Measurements from ENCODE around the gene RRAS.
A peak's percentile ranks its signal among the peaks of the same experiment; 100 is the strongest.

The RRAS gene

DNA sequence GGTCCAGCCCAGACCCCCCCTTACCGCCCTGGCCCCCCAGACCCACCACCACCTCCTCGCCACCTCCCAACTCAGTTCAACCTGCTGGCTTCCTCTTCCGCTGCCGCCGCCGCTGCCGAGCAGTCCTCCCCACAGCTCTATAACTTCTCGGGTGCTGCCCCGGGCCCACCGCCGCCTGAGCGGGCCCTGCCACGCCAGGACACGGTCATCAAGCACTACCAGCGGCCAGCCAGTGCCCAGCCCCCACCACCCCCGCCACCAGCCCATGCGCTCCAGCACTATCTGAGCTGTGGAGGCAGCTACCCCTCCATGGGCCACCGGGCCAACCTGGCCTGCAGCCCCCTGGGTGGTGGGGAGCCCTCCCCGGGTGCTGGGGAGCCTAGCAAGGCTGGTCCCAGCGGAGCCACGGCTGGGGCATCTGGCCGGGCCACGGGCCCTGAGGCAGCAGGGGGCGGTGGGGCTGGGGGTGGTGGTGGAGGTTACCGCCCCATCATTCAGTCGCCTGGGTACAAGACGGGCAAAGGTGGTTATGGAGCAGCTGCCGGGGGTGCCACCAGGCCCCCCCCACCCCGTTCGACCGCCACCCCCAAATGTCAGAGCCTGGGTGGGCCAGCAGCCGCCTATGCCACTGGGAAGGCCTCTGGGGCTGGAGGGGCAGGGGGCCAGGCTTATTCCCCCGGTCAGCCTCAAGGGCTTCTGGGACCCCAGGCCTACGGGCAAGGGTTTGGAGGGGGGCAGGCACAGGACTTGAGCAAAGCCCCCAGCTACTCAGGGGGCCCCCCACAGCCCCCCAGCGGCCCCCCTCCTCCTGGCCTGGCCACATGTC is 44.7 kb downstream of the RRAS start:
- TF ChIP-seq, protein P1, sequence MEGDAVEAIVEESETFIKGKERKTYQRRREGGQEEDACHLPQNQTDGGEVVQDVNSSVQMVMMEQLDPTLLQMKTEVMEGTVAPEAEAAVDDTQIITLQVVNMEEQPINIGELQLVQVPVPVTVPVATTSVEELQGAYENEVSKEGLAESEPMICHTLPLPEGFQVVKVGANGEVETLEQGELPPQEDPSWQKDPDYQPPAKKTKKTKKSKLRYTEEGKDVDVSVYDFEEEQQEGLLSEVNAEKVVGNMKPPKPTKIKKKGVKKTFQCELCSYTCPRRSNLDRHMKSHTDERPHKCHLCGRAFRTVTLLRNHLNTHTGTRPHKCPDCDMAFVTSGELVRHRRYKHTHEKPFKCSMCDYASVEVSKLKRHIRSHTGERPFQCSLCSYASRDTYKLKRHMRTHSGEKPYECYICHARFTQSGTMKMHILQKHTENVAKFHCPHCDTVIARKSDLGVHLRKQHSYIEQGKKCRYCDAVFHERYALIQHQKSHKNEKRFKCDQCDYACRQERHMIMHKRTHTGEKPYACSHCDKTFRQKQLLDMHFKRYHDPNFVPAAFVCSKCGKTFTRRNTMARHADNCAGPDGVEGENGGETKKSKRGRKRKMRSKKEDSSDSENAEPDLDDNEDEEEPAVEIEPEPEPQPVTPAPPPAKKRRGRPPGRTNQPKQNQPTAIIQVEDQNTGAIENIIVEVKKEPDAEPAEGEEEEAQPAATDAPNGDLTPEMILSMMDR (IDR thresholded peaks at IDR 0.05; ENCODE audit: insufficient read depth, low read length, poor library complexity, severe bottlenecking), result no peak
- no peak for TF ChIP-seq EZH2phosphoT487 (conservative IDR thresholded peaks at IDR 0.05; ENCODE audit: low read length)
- Histone ChIP-seq H3K27me3 (ENCODE audit: low read length) (no peaks in the 10 kb centered on the region), H3K9ac (ENCODE audit: low read length) (no peak overlapping the region), H4K20me1 (ENCODE audit: low read depth, low read length) (no peaks in the 10 kb centered on the region; the same call in 1 of the 2 replicates), H3K4me2 (ENCODE audit: low read depth, low read length, poor library complexity, severe bottlenecking) (no peak overlapping the region), H3K4me3 (ENCODE audit: insufficient read depth, low read length, poor library complexity, severe bottlenecking) (no peak overlapping the region), H3K9me2 (replicated peaks; ENCODE audit: insufficient read depth, low read length) (no peaks in the 10 kb centered on the region), H3K27ac (ENCODE audit: low read depth, low read length) (no peak overlapping the region), H3F3A (ENCODE audit: insufficient read depth) (peaks cover 25% of the 10 kb centered on the region), H2AFZ (ENCODE audit: low read depth, low read length, severe bottlenecking) (no peak overlapping the region), H3K36me3 (ENCODE audit: low read length) (peaks cover 2% of the 10 kb centered on the region; the same call in 1 of the 2 replicates), H3K79me2 (ENCODE audit: insufficient read depth, low read length) (peaks cover 38% of the 10 kb centered on the region), H3K9me3 (ENCODE audit: insufficient read depth, low read length) (no peaks in the 10 kb centered on the region)

DNA sequence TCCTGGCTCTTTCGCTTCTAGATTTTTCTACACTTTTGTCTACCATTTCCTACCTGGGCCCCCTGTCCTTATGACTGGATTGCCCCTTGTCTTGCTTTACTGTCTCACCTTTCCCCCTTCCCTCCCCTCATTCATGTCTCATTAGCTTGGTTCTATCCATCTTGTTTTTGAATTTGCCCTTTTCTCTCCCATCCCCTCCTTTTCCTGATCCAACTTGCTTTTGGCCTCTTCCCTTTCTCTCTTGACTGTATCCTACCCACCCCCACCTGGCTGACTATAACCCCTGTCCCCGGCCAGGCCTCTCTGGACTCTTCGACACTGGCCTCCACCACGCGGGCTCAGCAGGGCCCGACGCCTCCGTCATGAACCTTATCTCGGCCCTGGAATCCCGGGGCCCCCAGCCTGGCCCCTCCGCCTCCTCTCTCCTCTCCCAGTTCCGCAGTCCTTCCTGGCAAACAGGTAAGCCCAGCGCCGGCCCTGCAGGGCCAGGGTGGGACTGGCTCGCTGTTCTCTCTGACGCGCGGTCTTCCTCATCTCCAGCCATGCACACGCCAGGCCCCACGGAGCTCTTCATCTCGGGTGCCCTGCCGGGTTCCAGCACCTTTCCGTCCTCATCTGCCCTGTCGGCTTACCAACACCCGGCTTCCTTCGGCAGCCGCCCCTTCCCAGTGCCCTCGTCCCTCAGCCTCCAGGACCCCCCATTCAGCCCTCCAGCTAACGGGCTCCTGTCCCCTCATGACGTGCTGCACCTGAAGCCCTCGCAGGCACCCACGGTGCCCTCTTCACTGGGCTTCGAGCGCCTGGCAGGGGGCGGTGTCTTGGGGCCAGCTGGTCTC is 45.6 kb downstream of the RRAS start:
- TF ChIP-seq, protein P1 (IDR thresholded peaks at IDR 0.05; ENCODE audit: insufficient read depth, low read length, poor library complexity, severe bottlenecking), result no peak
- no peak for TF ChIP-seq EZH2phosphoT487 (conservative IDR thresholded peaks at IDR 0.05; ENCODE audit: low read length)
- no peaks in the 10 kb centered on the region for H3K27me3 ChIP-seq (ENCODE audit: low read length)
- 0 out of 2 replicates have a peak overlapping the region, but pooled peaks have one; percentile 36 for H3K27ac ChIP-seq (ENCODE audit: low read depth, low read length)
- H3F3A ChIP-seq (ENCODE audit: insufficient read depth), result peaks cover 29% of the 10 kb centered on the region
- H3K9ac ChIP-seq (ENCODE audit: low read length), result no peak overlapping the region
- H3K9me2 ChIP-seq (replicated peaks; ENCODE audit: insufficient read depth, low read length), result no peaks in the 10 kb centered on the region
- no peak overlapping the region for H3K4me3 ChIP-seq (ENCODE audit: insufficient read depth, low read length, poor library complexity, severe bottlenecking)
- peaks cover 2% of the 10 kb centered on the region; the same call in 1 of the 2 replicates for H3K36me3 ChIP-seq (ENCODE audit: low read length)
- H2AFZ ChIP-seq (ENCODE audit: low read depth, low read length, severe bottlenecking), result no peak overlapping the region
- peak overlapping the region; percentile 67 for H3K4me2 ChIP-seq (ENCODE audit: low read depth, low read length, poor library complexity, severe bottlenecking)
- H3K9me3 ChIP-seq (ENCODE audit: insufficient read depth, low read length), result no peaks in the 10 kb centered on the region
- H4K20me1 ChIP-seq (ENCODE audit: low read depth, low read length), result no peaks in the 10 kb centered on the region; the same call in 1 of the 2 replicates
- peaks cover 38% of the 10 kb centered on the region for H3K79me2 ChIP-seq (ENCODE audit: insufficient read depth, low read length)

DNA sequence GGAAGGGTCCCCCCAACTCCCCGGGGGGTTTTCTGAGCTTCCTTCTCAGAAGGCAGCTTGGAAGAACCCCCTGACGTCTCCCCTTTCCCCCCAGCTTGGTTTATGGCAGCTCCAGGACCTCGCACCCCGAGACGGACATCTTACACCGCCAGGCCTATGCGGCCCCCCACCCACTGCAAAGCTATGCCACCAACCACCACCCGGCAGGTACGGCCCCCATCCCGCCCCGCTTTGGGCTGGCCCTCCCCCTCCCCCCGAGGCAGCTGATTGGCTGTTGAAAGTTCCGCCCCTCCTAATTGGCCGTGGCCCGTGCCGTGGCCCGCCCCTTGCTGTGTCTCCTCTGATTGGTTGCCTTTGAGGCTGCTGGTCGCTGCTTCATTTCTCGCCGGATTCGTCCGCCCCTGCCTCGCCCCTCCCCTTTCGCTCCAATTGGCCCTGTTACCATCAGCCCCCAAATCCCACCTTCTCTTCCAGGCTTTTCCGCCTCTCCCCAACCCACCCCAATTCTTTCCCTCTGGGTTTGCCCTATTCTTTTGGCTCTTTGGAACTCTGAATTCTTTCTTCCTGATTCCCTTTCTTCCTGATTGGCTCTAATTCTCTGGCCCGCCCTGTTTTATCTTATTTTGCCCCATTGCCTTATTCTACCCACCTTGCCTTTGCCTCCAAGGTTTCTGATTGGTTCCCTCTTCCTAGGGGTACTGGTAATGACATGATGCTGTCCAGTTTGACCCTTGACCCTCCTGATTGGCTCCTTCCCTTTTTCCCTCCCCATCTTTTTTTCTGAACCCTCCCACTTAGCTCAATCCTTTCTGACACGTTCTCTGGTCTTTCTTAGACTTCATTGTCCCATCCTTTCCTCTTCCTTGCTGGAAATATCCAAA is 46.5 kb downstream of the RRAS start:
- no peak overlapping the region for H2AFZ ChIP-seq (ENCODE audit: low read depth, low read length, severe bottlenecking)
- H3K4me3 ChIP-seq (ENCODE audit: insufficient read depth, low read length, poor library complexity, severe bottlenecking), result peak overlapping the region; percentile 99
- TF ChIP-seq, protein P1 (IDR thresholded peaks at IDR 0.05; ENCODE audit: insufficient read depth, low read length, poor library complexity, severe bottlenecking), result no peak
- no peak for TF ChIP-seq EZH2phosphoT487 (conservative IDR thresholded peaks at IDR 0.05; ENCODE audit: low read length)
- H3K4me2 ChIP-seq (ENCODE audit: low read depth, low read length, poor library complexity, severe bottlenecking), result peak overlapping the region; percentile 67
- peaks cover 35% of the 10 kb centered on the region for H3K79me2 ChIP-seq (ENCODE audit: insufficient read depth, low read length)
- H3K27ac ChIP-seq (ENCODE audit: low read depth, low read length), result peak overlapping the region; percentile 95
- H3K27me3 ChIP-seq (ENCODE audit: low read length), result no peaks in the 10 kb centered on the region
- H3F3A ChIP-seq (ENCODE audit: insufficient read depth), result peaks cover 31% of the 10 kb centered on the region
- peaks cover 2% of the 10 kb centered on the region; the same call in 1 of the 2 replicates for H3K36me3 ChIP-seq (ENCODE audit: low read length)
- no peaks in the 10 kb centered on the region for H3K9me2 ChIP-seq (replicated peaks; ENCODE audit: insufficient read depth, low read length)
- H3K9ac ChIP-seq (ENCODE audit: low read length), result peak overlapping the region; percentile 89
- no peaks in the 10 kb centered on the region for H3K9me3 ChIP-seq (ENCODE audit: insufficient read depth, low read length)
- H4K20me1 ChIP-seq (ENCODE audit: low read depth, low read length), result no peaks in the 10 kb centered on the region; the same call in 1 of the 2 replicates

All from SU-DHL-6 (cell line).